ENCODE results near the gene PCYT1A. TPM values are rescaled to one million over a fixed set of nuclear protein-coding genes. Genes with fewer than 3 reads are reported as not detected.
"Not testable (repeated sequence)": the region's sequence is repeated elsewhere in the genome, so short reads cannot be mapped to it uniquely, and the experiment has no call there.

Gene PCYT1A
- total RNA-seq, 1 experiment from 2014 or later: 64.6 TPM

DNA sequence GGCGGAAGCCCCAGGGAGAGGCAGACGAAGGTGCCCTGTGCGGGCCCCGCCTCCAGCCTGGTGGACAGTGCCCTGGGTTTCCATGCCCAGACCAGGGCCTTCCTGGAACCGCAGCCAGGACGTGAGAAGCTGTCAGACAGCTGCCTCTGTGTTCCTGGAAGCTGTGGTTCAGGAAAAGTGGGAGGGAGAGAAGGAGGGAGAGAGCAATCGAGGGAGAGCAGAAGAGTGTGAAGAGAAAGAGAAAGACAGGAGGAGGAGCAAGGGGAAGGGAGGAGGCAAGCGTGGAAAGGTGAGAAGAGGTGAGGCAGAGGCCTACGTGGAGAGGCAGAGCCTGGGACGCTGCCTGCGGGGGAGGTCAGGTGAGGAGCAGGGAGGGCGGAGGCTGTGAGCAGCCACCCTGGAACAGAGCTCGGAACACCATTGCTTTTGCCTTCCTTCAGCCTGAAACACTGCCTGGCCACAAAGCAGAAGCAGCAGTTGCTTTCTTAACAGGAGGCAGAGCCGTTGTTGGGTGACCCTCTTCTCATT, 94.9 kb downstream of the PCYT1A start:
- no peak for DNase-seq (ENCODE audit: low read depth)

DNA sequence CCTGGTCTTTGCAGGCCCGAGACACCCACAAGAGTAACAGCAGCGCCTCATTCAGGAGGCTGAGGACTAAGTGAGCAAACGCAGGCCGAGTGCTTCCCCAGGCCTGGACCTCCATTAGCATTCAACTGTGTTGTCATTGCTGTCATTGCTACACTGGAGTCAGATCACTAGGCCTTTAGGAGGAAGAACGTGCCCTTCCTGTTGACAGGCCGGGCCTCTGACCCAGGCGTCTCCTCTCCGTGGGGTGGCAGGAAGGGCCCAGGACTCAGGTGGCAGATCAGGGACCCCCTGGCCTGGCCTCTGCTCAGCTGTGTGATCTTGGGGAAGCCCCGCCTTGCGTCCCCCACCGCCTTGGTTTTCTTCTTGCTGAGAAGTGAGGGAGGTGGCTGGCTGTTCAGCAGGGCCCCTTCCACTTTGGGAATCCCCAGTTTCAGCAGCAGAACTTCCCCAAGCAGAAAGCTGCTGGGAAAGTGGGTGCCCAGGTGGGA, 95.4 kb downstream of the PCYT1A start:
- no peak for DNase-seq (ENCODE audit: low read depth)

GRCh38 chr3:196189566-196190347, 97.8 kb downstream of the PCYT1A start:
- no peak for DNase-seq (ENCODE audit: low read depth)

DNA sequence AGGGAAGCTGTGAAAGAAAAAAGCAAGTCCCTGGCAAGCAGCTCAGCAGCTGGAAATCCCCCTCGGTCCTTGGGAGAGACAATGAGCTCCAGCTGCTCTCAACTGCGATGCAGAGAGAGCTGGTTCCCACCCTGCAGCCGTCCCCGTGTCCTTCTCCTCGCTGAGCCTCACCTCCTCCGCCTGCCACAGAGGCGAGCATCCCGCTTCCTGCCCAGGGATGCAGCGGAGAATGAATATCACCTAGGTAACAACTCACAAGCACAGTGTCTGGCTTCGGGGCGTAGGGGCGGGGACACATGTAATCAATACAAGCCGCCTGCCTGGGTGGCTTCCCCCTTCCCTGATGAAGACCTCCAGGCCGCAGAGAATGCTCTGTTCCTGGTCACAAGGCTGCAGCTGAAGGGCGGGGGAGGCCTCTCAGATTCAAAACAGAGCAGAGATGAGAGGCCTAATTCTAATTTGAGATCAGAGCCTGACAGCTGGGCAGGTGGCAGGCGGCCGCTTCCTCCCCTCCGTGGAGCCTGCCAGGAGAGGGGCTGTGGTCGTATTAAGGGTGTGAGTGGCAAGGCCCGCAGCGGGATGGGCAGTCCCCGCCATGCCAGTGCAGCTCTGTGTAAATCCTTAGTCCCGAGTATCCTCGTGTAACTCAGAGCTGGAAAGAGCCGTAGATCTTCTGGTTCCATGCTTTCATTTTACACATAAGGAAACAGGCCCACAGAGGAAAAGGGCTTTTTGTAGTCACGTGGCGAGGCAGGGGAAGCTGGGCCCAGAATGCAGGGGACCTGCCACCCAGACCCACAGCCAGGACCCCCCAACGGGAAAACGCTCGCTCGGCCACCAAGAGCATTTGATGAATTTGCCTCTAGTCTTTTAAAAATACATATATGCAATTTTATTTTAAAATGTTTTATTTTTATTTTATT, 100.6 kb downstream of the PCYT1A start:
- no peak for DNase-seq (ENCODE audit: low read depth)

DNA sequence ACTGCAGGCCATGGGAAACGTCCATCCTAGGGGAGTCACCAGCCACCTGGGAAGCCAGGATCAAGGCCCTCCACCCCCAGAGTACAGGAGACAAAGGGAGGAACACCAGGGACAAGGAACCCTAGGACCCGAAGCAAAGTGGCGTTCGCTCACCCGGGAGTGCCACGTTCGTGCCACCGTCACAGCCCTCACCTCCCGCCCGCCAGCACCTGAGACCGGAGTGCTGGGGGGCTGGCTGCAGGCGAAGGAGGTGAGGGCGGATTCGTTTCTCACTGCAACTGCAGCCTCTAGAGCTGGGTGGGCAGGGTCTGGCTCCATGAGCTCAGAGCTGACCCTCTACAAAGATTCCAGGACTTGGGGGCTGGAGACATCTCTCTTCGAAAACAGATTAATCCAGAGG, 102.6 kb downstream of the PCYT1A start:
- no peak for DNase-seq (ENCODE audit: low read depth)

DNA sequence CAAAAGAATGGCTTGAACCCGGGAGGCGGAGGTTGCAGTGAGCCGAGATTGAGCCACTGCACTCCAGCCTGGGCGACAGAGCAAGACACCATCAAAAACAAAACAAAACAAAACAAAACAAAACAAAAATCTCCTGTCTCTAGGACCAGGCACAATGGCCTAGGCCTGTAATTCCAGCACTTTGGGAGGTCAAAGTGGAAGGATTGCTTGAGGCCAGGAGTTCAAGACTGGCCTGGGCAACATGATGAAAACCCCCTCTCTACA, 103.4 kb downstream of the PCYT1A start:
- not testable (repeated sequence) for DNase-seq (ENCODE audit: low read depth)

DNA sequence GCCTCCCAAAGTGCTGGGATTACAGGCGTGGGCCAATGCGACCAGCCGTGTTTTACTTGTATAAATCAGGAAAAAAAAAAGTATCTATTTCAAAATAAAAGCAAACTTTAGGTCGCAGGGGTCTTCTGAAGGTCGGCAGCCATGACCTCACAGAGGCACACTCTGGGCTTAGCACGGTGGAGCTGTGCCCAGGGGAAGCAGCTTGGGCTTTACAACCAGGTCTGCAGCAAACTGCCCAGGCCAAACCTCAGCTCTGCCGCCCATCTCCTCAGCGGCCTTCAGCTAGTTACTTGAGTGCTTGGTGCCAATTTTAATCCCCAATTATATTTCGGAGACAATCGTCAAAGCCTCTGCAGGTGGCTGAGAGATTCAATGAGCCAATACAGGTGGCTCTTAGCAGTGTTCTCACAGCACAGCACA, 106.4 kb downstream of the PCYT1A start:
- DNase-seq (ENCODE audit: low read depth): no peak

- DNase-seq (ENCODE audit: low read depth): no peak
Measured at GRCh38 chr3:196180346-196180745, 107.2 kb downstream of the PCYT1A start.

Other genes starting within 250 kb of the PCYT1A start
- 147 and 169 TPM in 2 replicates for gene TFRC, start 205.6 kb downstream of the PCYT1A start, total RNA-seq (2014; rRNA removed; shearing (Covaris generic))
- gene ZDHHC19, start 76.3 kb downstream of the PCYT1A start, total RNA-seq (2014; rRNA removed; shearing (Covaris generic)): not detected in 2 replicates
- not detected in 2 replicates for gene SLC51A, start 71.2 kb downstream of the PCYT1A start, total RNA-seq (2014; rRNA removed; shearing (Covaris generic))
- 34.6 and 37.2 TPM in 2 replicates for gene DYNLT2B, start 30.5 kb upstream of the PCYT1A start, total RNA-seq (2014; rRNA removed; shearing (Covaris generic))
- gene TM4SF19, start 50.7 kb upstream of the PCYT1A start, total RNA-seq (2014; rRNA removed; shearing (Covaris generic)): 3.9 and 4.6 TPM in 2 replicates
- gene UBXN7, start 144.7 kb upstream of the PCYT1A start, total RNA-seq (2014; rRNA removed; shearing (Covaris generic)): 10.8 and 12.3 TPM in 2 replicates
- gene RNF168, start 216.0 kb upstream of the PCYT1A start, total RNA-seq (2014; rRNA removed; shearing (Covaris generic)): 19.9 and 20.1 TPM in 2 replicates
- gene SMCO1, start 227.6 kb upstream of the PCYT1A start, total RNA-seq (2014; rRNA removed; shearing (Covaris generic)): not detected in 2 replicates